Body of pancreas (tissue), 4 donors: ENCODE results near the gene ANTXR2. TPM values are rescaled to one million over a fixed set of nuclear protein-coding genes. Genes with fewer than 3 reads are reported as not detected.

ENCODE experiments used
- ATAC-seq: fragments of 150-250 bp; one replicate; pipeline ENCODE4 v1.9.1; 2016
- DNase-seq, 4 donors: peaks; one replicate each; pipeline ENCODE4 v3.0.0-alpha.2; 2019
- H3K27ac ChIP-seq, 4 donors: fragments of 200-600 bp; sonication (generic); 1 replicate in 3 of 4; 2 replicates in 1 of 4; pipeline versions ENCODE4 v1.5.1 to v1.6.1; 2016 to 2019; ENCODE audit warnings: mild to moderate bottlenecking in 1 of 4, mixed read lengths in 1 of 4, moderate library complexity in 1 of 4
- H3K27me3 ChIP-seq, 2 donors: fragments of 200-600 bp; sonication (generic); one replicate each; pipeline ENCODE4 v1.6.0; 2016; ENCODE audit warnings: mild to moderate bottlenecking in 1 of 2
- H3K36me3 ChIP-seq, 2 donors: fragments of 200-600 bp; sonication (generic); replicated peaks in 1 of 2; 2 replicates each; pipeline ENCODE4 v1.5.1; 2016; ENCODE audit warnings: low read depth in 2 of 2; ENCODE audit not compliant: insufficient read depth in 1 of 2
- H3K4me1 ChIP-seq: fragments of 200-600 bp; sonication (generic); one replicate; pipeline ENCODE4 v1.6.0; 2016
- H3K4me3 ChIP-seq, 2 donors: fragments of 200-600 bp; sonication (generic); 1 replicate in 1 of 2; 2 replicates in 1 of 2; pipeline ENCODE4 v1.5.1; 2016 to 2019
- H3K9me3 ChIP-seq, 3 donors: fragments of 200-600 bp; sonication (generic); 1 replicate in 2 of 3; 2 replicates in 1 of 3; pipeline ENCODE4 v1.5.1; 2016
- POLR2A ChIP-seq, 3 donors: fragments of 450-650 bp; IDR thresholded peaks; one replicate each; pipeline ENCODE4 v1.6.1; 2016; ENCODE audit warnings: antibody characterized with exemption in 3 of 3, mild to moderate bottlenecking in 2 of 3
- WGBS, 2 donors: methylation state at CpG; one replicate each; pipeline ENCODE4 v1.1.5; 2017; 5-methylcytosine and 5-hydroxymethylcytosine counted together
- intact Hi-C: fragments of 100-400 bp; cut with DNase I; formaldehyde crosslinking; loops from one replicate; pipeline ENCODE4 v1.15.1; 2023
- total RNA-seq, 2 donors: library from RNA; depleted of rRNA; stranded (reverse); fragments of >200 nt; gene quantifications; one replicate each; pipeline ENCODE4 v1.1.0, GENCODE V29; 2016
- TF ChIP-seq, protein P1 (sequence below), 7 experiments: fragments of 450-650 bp in 4 of 7; fragments of 200-600 bp in 3 of 7; sonication (generic) in 3 of 7; IDR thresholded peaks; one replicate each; pipeline ENCODE4 v1.5.1; 2016 to 2019; ENCODE audit warnings: antibody characterized with exemption in 7 of 7

ANTXR2 gene
- total RNA-seq, 2 donors from 2014 or later, result 16.9 to 34.6 TPM

DNA sequence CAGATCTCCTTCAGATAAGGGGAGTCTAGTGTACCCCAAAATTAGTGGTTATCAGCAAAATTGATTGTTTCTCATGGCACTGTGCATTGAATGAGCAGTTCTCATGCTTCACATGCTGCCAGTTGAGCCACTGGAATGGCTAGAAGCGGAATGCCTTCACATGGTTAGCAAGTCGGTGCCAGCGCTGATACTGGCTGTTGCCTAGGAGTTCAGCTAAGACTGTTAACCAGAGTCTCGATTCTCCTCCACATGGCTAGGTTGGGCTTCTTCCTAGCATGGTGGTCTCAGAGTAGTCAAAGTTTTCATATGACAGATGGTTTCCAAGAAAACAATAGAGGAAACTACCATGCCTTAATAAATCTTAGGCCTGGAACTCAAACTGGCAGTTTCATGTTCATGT lies 12.2 kb downstream of the ANTXR2 start:
- DNase-seq, result no peak
- 93% methylated on average over 4 of the region's 4 CpGs for WGBS, 2 donors
- H3K4me3 ChIP-seq, result no peak overlapping the region
- no peak overlapping the region for H3K27ac ChIP-seq
- TF ChIP-seq, protein P1, sequence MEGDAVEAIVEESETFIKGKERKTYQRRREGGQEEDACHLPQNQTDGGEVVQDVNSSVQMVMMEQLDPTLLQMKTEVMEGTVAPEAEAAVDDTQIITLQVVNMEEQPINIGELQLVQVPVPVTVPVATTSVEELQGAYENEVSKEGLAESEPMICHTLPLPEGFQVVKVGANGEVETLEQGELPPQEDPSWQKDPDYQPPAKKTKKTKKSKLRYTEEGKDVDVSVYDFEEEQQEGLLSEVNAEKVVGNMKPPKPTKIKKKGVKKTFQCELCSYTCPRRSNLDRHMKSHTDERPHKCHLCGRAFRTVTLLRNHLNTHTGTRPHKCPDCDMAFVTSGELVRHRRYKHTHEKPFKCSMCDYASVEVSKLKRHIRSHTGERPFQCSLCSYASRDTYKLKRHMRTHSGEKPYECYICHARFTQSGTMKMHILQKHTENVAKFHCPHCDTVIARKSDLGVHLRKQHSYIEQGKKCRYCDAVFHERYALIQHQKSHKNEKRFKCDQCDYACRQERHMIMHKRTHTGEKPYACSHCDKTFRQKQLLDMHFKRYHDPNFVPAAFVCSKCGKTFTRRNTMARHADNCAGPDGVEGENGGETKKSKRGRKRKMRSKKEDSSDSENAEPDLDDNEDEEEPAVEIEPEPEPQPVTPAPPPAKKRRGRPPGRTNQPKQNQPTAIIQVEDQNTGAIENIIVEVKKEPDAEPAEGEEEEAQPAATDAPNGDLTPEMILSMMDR (IDR thresholded peaks at IDR 0.05), result no peak
- TF ChIP-seq POLR2A (IDR thresholded peaks at IDR 0.05), result no peak
- intact Hi-C loops, result no loop called here
- H3K9me3 ChIP-seq, result no peaks in the 10 kb centered on the region
- no peaks in the 10 kb centered on the region for H3K27me3 ChIP-seq
- H3K4me1 ChIP-seq, result no peaks in the 10 kb centered on the region
- no peak for ATAC-seq
- H3K36me3 ChIP-seq, result no peaks in the 10 kb centered on the region

DNA sequence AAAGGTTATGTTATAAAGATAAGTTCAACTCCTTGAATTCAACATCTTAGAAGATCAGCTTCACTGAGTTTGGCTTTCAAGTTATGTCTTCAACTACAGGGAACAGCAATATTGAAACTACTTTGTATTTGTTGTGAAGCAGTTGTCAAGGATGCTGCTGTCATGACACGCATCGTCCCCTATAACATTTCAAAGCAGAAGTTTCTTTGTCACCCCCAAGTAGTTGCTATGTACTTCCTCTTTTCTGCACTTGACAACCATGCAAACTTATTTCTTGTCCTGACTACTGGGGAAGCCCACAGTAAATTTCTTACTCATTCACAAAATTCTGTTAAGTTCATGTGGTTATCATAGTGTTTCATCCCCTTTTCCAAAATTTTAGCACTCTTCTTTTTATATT lies 14.3 kb downstream of the ANTXR2 start:
- intact Hi-C loops, result no loop called here
- H3K9me3 ChIP-seq, result no peaks in the 10 kb centered on the region
- H3K36me3 ChIP-seq, result no peaks in the 10 kb centered on the region
- H3K4me3 ChIP-seq, result no peak overlapping the region
- peak in 1 of 4 donors; percentile 24 for DNase-seq
- H3K27ac ChIP-seq, result no peak overlapping the region
- TF ChIP-seq, protein P1 (IDR thresholded peaks at IDR 0.05), result no peak
- no peak for TF ChIP-seq POLR2A (IDR thresholded peaks at IDR 0.05)
- H3K27me3 ChIP-seq, result no peaks in the 10 kb centered on the region
- H3K4me1 ChIP-seq, result no peaks in the 10 kb centered on the region
- no peak for ATAC-seq
- WGBS, 2 donors, result 71 to 86% methylated on average over 2 of the region's 2 CpGs

DNA sequence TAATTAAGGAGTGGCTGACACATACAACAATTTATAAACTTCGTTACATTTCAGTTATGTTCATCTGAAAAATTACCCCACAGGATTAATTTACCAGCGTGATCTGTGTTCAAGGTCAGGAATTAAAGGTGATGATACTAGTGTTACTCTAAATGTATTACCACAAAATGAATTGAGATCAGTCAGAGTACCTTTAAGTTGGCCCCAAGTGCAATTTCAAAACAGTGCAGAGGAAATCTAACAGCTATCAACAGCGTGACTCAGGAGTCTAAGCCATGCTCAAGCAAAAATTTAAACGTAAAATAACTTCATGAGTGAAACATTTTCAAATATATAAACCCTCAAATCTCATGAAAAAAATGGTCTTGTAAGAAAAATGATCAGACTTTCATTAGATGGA lies 18.7 kb downstream of the ANTXR2 start:
- TF ChIP-seq POLR2A (IDR thresholded peaks at IDR 0.05), result no peak
- TF ChIP-seq, protein P1 (IDR thresholded peaks at IDR 0.05), result no peak
- no peak overlapping the region for H3K4me3 ChIP-seq
- intact Hi-C loops, result no loop called here
- WGBS, 2 donors, result 77 to 81% methylated on average over 4 of the region's 4 CpGs
- DNase-seq (no peak), ATAC-seq (no peak)
- no peaks in the 10 kb centered on the region for H3K9me3 ChIP-seq
- no peaks in the 10 kb centered on the region for H3K4me1 ChIP-seq
- peaks cover 0 to 3% of the 10 kb centered on the region in 2 donors for H3K36me3 ChIP-seq
- no peaks in the 10 kb centered on the region for H3K27me3 ChIP-seq
- no peak overlapping the region for H3K27ac ChIP-seq

DNA sequence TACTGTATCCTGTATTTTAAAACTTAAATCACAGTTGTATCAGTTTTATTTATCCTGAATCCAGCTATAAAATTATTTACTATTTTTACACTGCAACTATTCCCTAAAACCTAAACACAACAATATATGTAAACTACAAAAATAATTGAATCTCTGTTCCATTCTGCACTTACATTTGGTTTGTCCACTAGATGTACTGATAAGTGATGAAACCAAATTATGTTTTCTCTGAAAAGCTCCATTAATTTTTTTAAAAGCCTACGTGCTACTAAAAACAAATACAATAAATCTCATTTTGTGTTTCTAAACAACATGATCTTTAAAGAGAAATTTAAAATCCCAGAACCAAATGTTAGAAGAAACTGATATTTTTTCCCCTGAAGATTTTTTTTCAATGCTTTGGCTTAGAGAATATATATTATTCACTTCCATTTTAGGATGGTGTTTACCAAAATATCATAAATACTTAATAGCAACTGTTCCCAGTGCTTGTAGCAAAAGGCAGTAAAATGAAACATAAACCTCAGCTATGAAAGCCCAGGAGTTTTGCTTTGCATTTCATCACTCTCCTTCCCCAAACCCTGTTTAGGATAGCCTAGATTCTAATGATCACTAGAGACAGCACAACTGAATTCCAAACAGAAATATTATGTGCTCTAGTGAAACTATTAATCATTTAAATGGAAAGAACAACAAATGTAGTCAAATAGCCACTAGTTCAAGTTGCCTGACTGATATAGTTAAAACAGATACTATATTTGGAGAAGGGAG lies 19.7 kb downstream of the ANTXR2 start:
- ATAC-seq (no peak), DNase-seq (no peak)
- Histone ChIP-seq H3K9me3 (no peaks in the 10 kb centered on the region), H3K36me3 (peaks cover 0 to 3% of the 10 kb centered on the region in 2 donors), H3K4me1 (no peaks in the 10 kb centered on the region), H3K27me3 (no peaks in the 10 kb centered on the region), H3K4me3 (no peak overlapping the region), H3K27ac (no peak overlapping the region)
- WGBS, 2 donors, result 85 to 90% methylated on average over 1 of the region's 1 CpG
- TF ChIP-seq POLR2A (IDR thresholded peaks at IDR 0.05), result no peak
- TF ChIP-seq, protein P1 (IDR thresholded peaks at IDR 0.05), result no peak
- intact Hi-C loops, result no loop called here
